HG02571 (cell line): Measurements from ENCODE around the gene HSD11B2.

Experiments used
- ATAC-seq: cut with Tn5 transposase; IDR thresholded peaks from one replicate; pipeline ENCODE4 v1.9.1; 2021; ENCODE audit warnings: mild to moderate bottlenecking, moderate library complexity; ENCODE audit not compliant: unreplicated experiment

Gene HSD11B2

DNA sequence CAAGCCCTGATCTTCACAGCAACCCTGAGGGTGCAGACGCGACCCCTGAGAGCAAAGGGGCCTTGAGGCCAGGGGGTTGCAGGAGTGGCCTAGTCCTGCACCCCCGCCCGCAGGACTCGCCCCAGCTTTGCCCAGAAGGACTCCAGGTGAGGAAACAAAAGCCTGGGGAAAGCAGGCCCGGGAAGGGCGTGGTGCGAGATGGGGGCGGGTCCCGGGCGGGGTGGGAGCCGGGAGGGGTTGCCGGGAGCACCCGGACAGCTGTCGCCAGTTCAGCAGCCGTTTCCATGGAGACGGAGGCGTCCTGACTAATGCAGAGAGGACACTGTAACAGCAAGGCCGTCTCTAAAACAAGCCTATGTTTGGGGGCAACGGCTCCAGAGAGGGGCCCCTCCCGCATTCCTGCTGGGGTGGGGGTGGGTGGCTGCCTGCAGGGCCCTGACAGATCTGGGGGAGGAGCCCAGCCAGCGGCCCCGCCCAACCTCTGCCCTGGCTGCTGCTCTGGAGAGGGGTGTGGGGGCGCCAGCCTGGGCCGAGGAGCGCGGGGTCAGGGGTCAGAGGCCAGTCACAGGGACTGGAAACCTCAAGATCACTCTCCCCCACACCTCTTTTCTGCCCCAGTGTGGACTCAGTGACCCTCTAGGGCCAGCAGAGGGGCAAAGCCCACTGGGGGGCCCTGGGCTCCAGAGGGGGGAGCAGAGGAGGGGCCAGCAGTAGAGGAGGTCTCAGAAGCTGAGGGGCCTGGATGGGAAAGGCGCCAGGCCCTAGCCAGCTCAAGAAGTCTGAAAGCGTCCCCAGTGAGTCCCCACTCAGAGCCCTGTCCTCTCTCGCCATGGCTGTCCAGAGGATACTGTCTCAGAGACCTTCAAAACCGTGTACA, 34.5 kb upstream of the HSD11B2 start:
- no peak for ATAC-seq

DNA sequence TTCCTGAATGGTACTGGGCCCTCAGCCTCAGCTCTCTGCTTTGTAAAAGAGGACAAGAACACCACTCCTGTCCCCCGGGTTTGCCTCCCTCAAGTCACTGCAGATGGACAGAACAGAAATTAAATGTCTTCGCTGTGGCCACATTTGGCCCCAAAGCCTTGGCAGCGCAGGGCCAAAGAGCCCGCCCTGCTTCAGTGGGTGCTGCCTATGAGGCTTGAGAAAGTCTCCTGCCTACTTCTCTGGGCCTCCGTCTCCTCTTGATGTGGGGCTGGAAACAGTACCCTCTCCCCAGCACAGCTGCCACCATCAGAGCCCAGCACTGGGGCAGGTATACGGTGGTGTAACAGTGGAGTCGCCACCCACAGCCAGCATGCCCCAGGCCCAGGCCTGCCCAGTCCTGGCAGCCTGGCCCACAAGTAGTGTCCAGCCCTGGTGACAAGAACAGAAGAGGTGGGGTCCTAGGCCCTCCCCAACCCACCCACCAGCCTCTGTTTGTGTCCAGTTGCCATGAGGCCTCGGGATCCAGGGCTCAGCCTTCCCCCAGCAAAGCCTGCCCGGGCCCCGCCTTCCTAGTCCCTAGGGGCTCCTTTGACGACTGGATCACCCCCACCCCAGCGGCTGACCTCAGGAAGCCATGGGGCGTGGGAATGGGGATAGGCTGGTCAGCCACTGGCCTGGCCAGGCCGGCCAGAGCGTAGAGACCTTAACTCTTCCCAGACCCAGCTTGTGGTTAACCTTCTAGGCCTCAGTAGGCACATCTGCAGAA, 33.7 kb upstream of the HSD11B2 start:
- no peak for ATAC-seq

DNA sequence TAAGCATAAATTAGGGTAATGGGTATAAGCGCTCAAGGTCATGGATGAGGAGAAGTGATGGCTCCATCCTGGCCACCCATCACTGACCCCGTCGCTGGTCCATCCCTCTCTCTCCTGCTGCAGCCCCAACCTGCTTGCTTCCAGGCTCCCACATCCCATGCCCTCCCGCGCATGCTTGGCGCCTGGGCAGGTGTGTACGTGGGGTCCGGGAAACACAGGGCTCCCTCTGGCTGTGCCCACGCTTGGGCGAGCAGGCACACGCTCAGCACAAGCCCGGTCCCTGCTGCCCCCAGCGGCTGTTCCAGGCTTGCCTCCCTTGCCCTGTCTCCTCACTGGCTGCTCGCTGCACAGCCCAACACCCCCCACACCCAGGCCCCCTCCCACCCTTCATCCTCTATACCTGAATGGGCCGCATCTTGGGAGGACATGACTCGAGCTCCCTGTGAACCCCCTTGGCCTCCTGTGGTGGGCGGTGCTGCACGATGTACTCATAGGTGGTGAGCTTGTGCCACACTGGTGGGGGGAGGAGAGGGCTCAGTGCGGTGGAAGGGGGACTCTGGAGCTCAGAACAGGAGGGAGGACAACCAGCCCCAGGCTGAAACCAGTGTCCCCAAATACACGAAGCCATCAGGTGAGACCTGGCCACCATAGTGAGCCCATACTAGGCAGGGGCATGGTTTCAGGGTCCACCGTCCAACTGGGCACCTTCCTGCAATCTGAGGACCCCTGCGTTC, 32.9 kb upstream of the HSD11B2 start:
- ATAC-seq: no peak

DNA sequence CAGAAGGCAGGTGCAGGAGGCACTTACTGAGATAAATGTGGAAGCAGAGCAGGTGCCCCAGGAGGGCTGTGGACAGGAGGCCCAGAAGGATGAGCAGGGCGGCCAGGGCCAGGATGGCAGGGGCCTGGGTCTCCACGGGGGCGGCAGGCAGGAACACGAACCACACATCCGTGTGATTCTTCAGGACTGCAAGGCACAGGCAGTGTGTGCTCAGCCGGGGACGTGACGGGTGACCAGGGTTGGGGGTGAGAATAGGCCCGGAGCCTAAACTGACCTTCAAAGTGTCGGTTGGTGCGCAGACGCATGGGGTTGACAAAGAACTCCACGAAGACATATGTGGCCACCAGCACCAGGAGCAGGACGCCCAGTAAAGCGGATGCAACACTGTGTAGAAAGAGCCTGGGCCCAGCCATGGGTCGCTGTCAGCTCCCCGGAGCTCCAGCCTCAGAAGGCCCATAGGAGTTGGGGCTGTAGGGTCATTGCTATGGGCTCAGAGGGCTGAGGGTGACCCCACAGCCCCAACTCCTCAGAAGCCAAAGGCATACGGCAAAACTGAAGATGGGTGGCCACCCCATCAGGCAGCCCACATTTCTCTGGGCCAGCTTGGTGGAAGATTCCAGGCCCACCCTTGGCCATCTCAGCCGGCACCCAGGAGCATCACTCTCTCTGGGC, 32.2 kb upstream of the HSD11B2 start:
- ATAC-seq: no peak

DNA sequence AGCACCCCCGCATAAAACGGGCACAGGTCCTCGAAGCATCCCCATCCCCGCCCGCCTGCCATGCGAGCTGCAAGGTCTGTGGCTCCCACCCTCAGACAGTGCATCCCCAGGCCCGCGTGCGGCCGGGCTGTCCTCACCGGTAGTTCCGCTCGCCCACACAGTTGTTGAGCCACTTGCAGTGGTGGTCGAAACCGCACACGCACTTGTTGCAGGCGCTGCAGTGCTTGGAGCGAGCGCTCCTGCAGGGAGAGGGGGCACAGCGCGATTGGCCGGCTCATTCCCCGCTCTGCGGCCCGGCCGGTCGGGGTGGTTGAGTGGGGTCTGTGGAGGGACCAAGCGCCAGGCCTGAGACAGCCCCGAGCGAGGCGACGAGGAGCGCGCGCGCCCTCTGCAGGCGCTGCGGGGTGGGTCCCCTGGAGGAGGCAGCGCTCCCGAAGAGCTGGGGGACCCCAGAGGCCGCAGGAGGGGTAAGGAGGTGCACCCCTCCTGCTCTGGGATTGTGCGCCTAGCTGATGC, 31.6 kb upstream of the HSD11B2 start:
- ATAC-seq: no peak

DNA sequence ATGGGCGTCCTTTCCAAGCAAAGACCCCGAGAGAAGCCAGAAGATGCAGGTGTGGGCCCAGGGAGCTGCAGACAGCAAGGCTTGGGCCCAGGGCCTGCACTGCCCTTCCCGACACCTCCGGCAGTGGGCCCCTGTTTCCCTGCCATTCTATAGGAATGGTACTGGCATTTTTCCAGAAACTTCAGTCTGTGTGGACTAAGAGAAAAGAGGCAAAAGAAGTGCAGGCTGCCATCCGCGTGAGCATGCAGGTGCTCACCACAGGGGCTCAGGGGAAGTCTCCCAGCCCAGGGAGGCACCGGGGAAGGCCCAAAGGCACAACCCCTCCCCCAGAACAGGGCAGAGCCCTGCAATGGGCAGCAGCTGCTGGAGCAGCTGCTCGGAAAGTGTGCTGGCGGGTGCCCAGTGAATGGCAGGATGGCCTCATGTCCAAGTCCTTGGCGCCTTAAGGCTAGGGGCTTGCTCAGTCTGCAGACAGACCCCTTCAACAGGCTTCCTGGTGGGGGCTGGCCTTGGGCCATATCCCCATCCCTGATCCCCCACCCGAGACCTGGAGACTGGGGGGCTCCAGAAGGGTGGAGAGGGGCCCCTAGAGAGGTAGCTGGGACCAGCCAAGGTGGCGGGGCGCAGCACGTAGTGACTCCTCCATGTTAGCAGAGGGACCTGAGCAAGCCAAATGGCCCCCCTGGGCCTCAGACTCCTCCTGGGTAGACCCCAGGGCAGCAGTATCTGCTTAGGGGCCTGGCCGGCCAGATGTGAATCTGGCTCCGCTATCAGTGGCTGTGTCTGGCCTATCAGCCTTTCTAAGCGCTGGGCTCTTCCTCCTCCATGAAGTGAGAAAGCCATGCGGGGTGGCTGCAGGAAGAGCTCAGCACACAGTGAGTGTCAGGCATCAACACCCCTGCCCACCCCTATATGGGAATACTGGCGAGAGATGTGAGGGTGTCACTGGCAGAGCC, 30.9 kb upstream of the HSD11B2 start:
- ATAC-seq: no peak

DNA sequence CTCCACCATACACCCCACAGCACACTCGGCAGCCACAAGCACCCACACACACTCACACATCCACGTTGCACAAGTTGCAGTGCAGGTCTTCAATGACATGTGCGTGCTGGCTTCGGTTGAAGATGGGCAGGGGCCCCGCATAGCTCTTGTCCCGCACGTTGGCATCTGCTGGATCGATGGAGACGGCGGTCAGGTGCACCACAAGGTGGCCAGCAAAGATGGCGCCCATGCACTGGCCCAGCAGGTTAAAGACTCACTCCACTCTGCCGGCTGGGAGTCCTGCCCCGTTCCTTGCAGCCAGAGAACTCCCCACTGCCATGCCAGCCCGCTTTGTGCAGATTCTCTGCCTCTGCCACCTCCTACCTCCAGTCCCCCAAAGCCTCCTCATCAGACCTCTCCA, 30.0 kb upstream of the HSD11B2 start:
- ATAC-seq: no peak

DNA sequence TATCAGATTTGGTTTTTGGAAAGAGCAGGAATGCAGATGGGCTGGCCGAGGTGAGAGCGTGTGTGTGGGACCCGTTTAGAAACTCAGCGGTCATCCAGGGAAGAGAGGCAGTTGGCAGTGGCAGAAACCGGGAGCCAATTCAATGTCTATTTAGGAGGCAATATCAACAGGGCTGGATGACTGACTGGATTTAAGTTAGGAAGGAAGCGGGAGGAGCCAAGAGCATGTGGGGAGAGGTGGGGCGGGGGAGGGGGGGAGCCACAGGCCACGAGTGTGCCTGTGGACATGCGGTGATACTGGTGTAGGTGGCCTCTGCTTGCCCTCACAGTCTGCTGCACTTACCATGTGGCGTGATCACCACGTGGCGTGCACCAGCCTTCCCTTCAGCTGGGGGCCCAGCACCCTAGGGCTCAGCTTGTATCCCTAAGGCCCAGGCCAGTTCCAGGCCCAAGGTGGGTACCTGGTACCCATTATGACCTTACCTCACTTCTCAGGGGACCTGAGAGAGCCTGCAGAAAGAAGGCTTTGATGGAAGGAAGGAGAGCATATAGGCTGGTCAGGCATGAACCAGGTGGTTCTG, 26.9 kb upstream of the HSD11B2 start:
- no peak for ATAC-seq

DNA sequence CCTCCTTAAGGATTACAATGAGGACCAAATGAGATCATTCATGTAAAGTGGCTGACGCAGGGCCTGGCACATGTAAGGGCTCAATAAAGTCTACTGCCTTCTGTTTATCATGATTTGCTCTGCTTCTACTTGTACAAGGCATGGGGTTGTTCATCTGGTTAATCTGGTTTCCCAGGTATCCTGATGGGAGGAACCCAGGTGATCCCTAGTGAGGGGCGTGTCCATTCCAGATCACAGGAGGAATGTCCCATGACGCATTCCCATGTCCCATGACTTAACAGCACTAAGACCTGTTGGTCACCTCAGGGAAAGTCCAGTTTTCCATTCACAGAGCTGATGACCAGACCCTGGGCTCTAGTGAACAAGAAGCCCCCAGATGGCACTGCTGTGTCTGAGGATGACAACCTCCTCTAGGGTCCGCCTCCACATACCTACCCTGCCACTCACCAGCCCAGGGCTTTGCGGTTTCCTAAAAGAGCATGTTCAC, 26.1 kb upstream of the HSD11B2 start:
- no peak for ATAC-seq

DNA sequence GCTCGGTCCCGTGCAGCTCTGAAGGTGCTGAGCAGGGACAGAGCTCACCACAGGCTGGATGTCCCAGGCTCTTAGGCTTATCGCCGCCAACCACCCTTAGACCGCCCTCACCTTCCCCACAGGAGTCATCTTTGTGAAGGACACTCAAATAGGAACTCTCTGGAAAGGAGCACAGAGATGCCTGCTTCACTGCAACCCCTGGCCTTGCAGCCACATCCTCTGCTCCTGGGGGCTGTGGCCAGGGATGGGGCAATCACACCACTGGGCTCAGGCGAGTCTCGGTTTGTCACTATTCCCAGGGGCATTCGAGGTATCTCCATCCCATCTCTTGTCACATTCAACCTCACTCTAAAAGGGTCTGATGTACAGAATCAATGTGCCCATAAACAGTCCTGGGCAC, 25.6 kb upstream of the HSD11B2 start:
- ATAC-seq: no peak

DNA sequence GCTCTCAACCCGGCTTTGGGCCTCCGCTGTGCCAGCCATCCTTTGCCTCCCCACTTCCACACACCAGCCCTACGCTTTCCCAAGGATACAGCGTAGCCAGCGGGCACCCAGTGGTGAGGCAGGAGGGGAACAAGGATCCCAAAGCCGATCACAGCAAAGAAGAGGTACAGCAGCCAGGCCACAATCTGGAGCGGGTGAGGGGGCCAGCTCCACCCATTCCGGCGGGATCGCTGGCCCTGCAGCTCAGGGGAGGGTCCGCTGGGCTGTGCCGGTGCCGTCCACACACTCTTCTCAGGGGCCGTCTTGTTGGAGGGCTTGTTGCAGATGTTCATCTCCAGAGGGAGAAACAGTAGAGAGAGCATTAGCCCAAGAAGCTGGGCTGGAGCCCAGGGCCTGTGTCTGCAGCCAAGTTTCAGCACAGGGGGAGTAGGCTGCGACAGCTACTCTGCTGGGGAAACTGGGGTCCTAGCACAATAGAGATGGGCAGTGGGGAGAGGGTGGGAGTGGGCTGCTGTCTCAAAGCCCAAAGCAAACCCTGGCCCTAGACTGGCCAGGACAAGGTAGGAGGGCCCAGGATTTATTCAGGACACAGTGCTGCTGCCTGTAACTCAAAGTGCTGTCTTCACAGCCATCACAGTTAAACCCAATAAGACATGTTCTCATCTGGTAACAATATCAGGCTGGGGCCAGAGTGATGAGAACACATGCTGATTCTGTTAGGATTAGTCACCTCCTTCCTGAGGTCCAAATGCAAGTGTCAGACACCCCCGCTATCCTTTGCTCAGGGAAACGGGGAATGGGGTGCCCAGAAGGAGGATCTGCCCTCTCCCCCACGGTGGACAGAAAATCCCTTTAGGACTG, 24.6 kb upstream of the HSD11B2 start:
- ATAC-seq: no peak

DNA sequence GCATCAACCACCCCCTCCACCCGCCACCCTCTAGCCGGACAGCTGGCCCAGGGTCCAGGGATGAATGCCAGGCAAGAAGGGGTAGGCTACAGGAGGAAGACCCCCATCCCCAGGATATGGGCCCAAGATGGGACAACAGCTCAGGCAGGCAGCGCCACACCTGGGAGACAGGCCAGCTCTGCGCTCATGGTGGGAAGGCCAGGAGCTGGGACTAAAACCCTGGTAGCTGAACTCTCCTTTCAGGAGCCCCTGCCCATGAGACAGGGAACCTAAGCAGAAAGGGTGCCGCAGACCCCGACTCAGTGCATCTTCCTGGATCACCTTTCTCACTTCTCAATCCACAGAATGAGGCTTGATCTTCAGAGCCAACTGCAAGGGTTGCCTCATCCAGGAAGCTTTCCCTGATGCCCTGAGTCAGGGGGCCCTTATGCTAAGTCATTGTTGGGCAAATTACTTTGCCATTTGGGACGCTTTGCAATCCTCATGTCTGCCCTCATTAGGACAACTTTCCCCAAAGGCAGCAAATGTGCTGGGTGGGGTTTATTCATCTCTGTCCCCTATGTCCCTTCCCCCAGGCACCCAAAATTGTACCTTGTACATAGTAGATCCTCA, 23.6 kb upstream of the HSD11B2 start:
- ATAC-seq: no peak

DNA sequence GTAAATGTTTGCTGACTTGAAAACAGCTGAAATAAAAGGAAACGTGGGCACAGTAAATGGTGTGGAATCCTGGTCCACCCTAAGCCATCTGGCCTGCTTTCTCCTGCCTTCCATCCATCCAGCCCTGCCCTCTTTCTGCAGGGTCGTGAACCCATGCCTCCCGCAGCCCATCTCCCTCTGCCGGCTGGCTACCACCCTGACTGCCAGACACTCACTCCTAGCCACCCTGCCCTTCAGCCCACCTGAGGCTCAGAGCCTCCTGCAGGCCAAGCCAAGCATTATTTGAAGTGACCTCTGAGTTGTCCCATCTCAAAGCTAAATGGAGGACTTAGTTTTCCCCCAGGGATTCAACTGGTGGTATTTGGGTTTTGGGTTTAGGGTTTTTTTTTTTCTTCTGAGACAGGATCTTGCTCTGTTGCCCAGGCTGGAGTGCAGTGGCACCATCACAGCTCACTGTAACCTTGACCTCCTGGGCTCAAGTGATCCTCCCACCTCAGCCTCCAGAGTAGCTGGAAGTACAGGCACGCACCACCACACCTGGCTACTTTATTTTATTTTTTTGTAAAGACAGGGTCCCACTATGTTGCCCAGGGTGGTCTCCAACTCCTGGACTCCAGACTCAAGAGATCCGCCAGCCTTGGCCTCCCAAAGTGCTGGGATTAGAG, 23.0 kb upstream of the HSD11B2 start:
- ATAC-seq: no peak

DNA sequence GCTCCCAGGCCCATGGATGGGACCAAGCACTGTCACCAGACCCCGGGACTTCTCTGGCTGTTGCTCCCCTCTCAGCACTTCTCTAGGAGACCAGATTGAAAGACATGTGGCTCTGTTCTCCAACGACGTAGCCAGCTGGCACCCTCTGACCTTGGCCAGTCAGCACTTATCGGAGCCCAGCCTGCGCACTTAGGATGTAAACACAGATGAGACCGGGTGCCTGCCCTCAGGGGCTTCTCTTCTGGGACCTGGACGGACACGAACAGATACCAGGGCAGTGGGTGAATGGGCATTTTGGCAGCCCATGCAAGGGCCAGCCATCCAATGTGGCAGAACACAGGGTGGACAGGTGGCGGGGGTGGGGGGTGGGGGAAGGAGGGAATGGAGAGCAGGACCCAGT, 21.3 kb upstream of the HSD11B2 start:
- no peak for ATAC-seq

DNA sequence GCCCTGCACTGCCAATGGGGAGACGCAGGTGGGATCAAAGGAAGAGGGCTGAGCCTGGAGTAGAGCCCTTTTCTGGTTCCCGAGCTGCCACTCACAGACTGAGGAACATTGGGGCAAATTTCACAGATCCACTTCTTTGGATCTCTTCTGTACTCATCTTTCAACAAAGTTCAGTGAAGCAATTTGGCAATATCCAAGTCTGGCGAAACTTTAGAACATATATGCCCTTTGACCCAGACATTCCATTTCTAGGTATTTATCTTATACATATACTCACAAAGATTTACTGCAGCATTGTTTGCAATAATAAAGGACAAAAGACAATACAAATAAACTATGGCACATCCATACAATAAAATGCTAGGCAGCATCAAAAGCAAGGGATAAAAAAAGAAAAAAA, 19.6 kb upstream of the HSD11B2 start:
- ATAC-seq: no peak

DNA sequence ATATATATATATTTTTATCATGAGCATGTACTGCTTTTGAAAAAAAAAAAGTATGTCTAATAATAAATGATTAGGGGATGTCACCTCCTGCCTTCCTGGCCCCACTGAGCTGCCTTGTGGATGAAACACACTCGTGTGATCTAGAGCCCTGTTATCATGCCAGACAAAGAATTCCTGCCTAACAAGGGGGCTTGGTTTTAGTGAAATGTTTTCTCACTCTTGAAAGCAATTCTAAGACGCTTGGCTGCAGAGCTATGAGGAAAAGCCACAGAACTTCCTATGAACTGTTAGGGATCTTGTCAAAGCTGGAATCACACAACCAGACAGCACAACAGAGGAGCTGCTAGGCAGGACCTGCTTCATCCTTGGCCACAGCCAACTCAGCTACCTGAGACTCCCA, 18.6 kb upstream of the HSD11B2 start:
- no peak for ATAC-seq
